ENCODE results near the gene TRDN.
"Not testable (repeated sequence)": the region's sequence is repeated elsewhere in the genome, so short reads cannot be mapped to it uniquely, and the experiment has no call there.

TRDN gene

GRCh38 chr6:123329337-123329736 is 307.4 kb downstream of the TRDN start:
- DNase-seq (ENCODE audit: low spot score), result no peak
- TF ChIP-seq, protein P1, sequence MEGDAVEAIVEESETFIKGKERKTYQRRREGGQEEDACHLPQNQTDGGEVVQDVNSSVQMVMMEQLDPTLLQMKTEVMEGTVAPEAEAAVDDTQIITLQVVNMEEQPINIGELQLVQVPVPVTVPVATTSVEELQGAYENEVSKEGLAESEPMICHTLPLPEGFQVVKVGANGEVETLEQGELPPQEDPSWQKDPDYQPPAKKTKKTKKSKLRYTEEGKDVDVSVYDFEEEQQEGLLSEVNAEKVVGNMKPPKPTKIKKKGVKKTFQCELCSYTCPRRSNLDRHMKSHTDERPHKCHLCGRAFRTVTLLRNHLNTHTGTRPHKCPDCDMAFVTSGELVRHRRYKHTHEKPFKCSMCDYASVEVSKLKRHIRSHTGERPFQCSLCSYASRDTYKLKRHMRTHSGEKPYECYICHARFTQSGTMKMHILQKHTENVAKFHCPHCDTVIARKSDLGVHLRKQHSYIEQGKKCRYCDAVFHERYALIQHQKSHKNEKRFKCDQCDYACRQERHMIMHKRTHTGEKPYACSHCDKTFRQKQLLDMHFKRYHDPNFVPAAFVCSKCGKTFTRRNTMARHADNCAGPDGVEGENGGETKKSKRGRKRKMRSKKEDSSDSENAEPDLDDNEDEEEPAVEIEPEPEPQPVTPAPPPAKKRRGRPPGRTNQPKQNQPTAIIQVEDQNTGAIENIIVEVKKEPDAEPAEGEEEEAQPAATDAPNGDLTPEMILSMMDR (IDR thresholded peaks at IDR 0.05; ENCODE audit: borderline replicate concordance, control extremely low read depth, extremely low read depth, insufficient read depth, missing control alignments), result no peak
- in situ Hi-C loops (cut with MboI; ENCODE audit: low sequenced_read_pairs, unreplicated experiment), result no loop called here

DNA sequence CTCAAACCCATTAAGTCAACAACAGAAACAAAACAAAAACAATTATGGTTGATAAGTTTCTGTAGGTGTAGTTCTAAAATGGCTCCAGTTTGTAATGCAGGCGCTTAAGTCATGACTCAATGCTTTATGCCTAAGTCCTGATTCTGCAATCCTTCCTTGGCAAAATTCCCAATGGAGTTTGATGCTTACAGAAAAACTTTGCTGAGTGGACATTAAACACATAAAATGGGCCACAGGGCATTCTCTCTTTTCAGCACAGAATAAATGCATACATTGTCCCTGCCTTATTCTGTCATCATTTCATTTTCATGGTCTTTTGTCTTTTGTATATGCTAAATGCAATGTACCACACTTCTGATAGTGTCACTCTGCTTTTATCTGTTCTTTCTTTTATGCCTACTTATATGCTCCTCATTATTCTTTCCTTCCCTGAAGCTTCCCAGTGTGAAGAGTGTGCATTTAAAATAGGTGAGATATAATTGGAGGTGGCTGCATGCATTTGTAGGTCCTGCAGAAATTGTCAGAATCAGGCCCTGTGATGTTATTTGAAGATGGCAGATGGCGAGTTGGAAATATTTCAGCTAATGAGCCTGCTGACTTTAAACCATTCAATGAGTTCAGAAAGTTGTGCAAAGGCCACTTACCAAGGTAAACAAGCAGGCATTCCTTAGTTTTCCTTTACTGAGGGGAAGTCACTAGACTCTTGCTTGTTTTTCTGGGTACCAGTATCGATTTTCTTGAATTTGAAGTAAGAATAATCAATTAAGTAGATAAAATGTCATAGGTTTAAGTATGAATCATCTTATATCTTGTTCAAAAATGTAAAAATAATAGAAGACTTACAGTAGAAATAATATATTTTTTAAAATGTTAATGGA is 313.1 kb downstream of the TRDN start:
- in situ Hi-C loops (cut with MboI; ENCODE audit: low sequenced_read_pairs, unreplicated experiment), result loop anchor here (25.0 kb wide), 2 partner anchors 461 to 586 kb away; no protein-coding TSS in a partner anchor
- no peak for DNase-seq (ENCODE audit: low spot score)
- TF ChIP-seq, protein P1 (IDR thresholded peaks at IDR 0.05; ENCODE audit: borderline replicate concordance, control extremely low read depth, extremely low read depth, insufficient read depth, missing control alignments), result no peak

- TF ChIP-seq, protein P1 (IDR thresholded peaks at IDR 0.05; ENCODE audit: borderline replicate concordance, control extremely low read depth, extremely low read depth, insufficient read depth, missing control alignments), result no peak
- DNase-seq (ENCODE audit: low spot score), result no peak
- in situ Hi-C loops (cut with MboI; ENCODE audit: low sequenced_read_pairs, unreplicated experiment), result loop anchor here (25.0 kb wide), 2 partner anchors 459 to 584 kb away; no protein-coding TSS in a partner anchor
These were observed 315.7 kb downstream of the TRDN start for GRCh38 chr6:123321020-123321419.

DNA sequence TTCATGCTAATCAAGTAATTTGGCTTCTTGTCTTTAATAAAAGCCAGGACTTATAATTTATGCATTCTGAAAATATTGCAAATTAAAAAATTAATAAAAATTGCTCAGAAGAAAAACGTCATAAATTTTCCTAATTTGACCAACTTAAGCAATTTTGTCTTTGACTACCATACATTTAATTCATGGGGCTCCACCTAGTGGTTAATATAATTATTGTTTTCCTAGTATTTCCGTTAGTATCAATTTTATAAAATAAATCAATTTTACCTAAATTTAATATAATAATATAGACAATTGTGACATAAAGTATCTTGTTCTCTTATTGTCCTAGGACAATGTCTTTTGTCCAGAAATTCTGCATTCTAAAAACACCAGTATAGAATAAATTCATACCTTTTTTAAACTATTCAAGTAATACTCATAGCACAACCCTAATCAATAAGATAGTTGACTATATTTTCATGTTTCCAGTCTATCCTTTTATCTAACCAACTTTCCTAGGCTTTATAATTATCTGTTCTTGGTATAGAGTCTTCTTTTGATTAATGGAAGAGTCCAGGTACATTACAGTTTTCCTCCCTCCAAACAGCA is 319.9 kb downstream of the TRDN start:
- TF ChIP-seq, protein P1 (IDR thresholded peaks at IDR 0.05; ENCODE audit: borderline replicate concordance, control extremely low read depth, extremely low read depth, insufficient read depth, missing control alignments), result no peak
- in situ Hi-C loops (cut with MboI; ENCODE audit: low sequenced_read_pairs, unreplicated experiment), result loop anchor here (25.0 kb wide), 2 partner anchors 455 to 580 kb away; no protein-coding TSS in a partner anchor
- peak; percentile 1 for DNase-seq (ENCODE audit: low spot score)

GRCh38 chr6:123314459-123314858 is 322.3 kb downstream of the TRDN start:
- DNase-seq (ENCODE audit: low spot score), result not testable (repeated sequence)
- in situ Hi-C loops (cut with MboI; ENCODE audit: low sequenced_read_pairs, unreplicated experiment), result loop anchor here (25.0 kb wide), 2 partner anchors 452 to 577 kb away; no protein-coding TSS in a partner anchor

DNA sequence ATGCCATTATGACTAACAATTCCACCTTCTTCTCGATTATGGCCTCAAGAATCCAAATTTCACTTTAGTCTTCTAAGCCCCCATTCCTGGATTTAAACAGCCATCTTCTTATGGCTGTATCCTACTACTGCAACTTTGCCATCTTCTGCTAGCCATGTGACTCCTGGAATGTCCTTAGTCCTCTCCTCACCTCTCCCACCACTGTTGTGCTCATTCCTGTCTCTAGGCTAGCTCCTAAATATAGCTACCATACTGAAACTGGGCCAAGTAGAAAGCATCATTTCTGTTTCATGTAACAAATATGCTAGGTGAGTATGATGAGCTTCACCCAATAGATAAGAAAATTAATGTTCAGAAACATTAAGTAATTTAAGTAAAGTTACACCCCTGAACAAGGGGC is 327.6 kb downstream of the TRDN start:
- TF ChIP-seq, protein P1 (IDR thresholded peaks at IDR 0.05; ENCODE audit: borderline replicate concordance, control extremely low read depth, extremely low read depth, insufficient read depth, missing control alignments), result no peak
- no peak for DNase-seq (ENCODE audit: low spot score)
- in situ Hi-C loops (cut with MboI; ENCODE audit: low sequenced_read_pairs, unreplicated experiment), result loop anchor here (25.0 kb wide), 2 partner anchors 447 to 572 kb away; no protein-coding TSS in a partner anchor

DNA sequence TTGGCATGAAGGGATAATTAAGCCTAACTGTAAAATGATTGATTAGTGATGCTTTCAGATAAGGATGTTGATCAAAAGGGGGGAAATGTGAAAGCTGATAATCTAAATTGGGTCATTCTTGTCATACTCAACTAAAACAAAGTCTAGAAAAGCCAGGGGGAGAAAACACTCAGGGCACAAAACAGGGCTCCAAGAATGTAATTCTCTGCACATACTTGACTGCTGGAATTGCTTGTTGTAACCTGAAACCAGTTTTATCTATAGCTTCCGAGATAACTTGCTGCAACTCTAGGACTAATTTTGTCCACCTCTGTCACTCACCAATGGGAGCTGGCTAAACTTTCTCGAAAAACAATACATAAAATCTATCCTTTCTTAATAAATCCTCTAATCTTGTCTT is 330.4 kb downstream of the TRDN start:
- no peak for DNase-seq (ENCODE audit: low spot score)
- in situ Hi-C loops (cut with MboI; ENCODE audit: low sequenced_read_pairs, unreplicated experiment), result loop anchor here (25.0 kb wide), 2 partner anchors 444 to 569 kb away; no protein-coding TSS in a partner anchor
- TF ChIP-seq, protein P1 (IDR thresholded peaks at IDR 0.05; ENCODE audit: borderline replicate concordance, control extremely low read depth, extremely low read depth, insufficient read depth, missing control alignments), result no peak

All from GM13976 (cell line).